Spinal cord (tissue), 10 donors: ENCODE data around the gene HIVEP1. TPM values are rescaled to one million over a fixed set of nuclear protein-coding genes. Genes with fewer than 3 reads are reported as not detected.

ENCODE experiments used
- DNase-seq, 6 donors: peaks; one replicate each; pipeline versions ENCODE4 v3.0.0 to v3.0.0-alpha.2; 2013 to 2015; ENCODE audit warnings: low spot score in 6 of 6, low read depth in 4 of 6
- H3K27ac ChIP-seq: one replicate; pipeline ENCODE4 v1.5.1; 2013; ENCODE audit warnings: low read depth, low read length, control low read depth
- H3K27me3 ChIP-seq: one replicate; pipeline ENCODE4 v1.6.1; 2013; ENCODE audit warnings: low read length; ENCODE audit not compliant: control insufficient read depth, insufficient read depth
- H3K36me3 ChIP-seq: one replicate; pipeline ENCODE4 v1.6.1; 2013; ENCODE audit warnings: low read length; ENCODE audit not compliant: control insufficient read depth, insufficient read depth
- H3K4me1 ChIP-seq: one replicate; pipeline ENCODE4 v1.6.1; 2013; ENCODE audit warnings: low read length; ENCODE audit not compliant: control insufficient read depth, insufficient read depth
- H3K4me3 ChIP-seq: one replicate; pipeline ENCODE4 v1.5.1; 2013; ENCODE audit warnings: low read depth, low read length, control low read depth
- H3K9me3 ChIP-seq: one replicate; pipeline ENCODE4 v1.6.1; 2013; ENCODE audit warnings: low read length; ENCODE audit not compliant: control insufficient read depth, insufficient read depth
- WGBS: methylation state at CpG from one replicate; pipeline ENCODE4 v1.1.5; 2013; ENCODE audit warnings: missing lambda C conversion rate; ENCODE audit not compliant: insufficient coverage; 5-methylcytosine and 5-hydroxymethylcytosine counted together
- polyA plus RNA-seq, 2 donors: library from polyadenylated mRNA; unstranded; fragments of 120-200 nt; gene quantifications; one replicate each; pipeline ENCODE4 v1.2.1, GENCODE V29; 2013; ENCODE audit not compliant: insufficient read length in 2 of 2
- total RNA-seq, 2 donors: library from RNA; depleted of rRNA in 1 of 2; stranded (reverse); fragments of 120-200 nt in 1 of 2; fragments of >200 nt in 1 of 2; gene quantifications; one replicate each; pipeline versions ENCODE4 v1.2.3 to v1.2.4, GENCODE V29; 2013 to 2014
- donor health status: healthy.

Gene HIVEP1
- total and polyA plus RNA-seq, 4 donors = 20.4 to 29.6 (median 22.5) TPM

GRCh38 chr6:12007473-12007872 is 4.6 kb upstream of the HIVEP1 start:
- H3K9me3 ChIP-seq = no peaks in the 10 kb centered on the region
- H3K27me3 ChIP-seq = no peaks in the 10 kb centered on the region
- H3K4me3 ChIP-seq = no peak overlapping the region
- WGBS = 67% methylated on average over 7 of the region's 9 CpGs
- DNase-seq = no peak
- H3K36me3 ChIP-seq = no peaks in the 10 kb centered on the region
- H3K27ac ChIP-seq = peak overlapping the region; percentile 92
- H3K4me1 ChIP-seq = peaks cover 7% of the 10 kb centered on the region

- H3K4me1 ChIP-seq = peaks cover 7% of the 10 kb centered on the region
- H3K4me3 ChIP-seq = peak overlapping the region; percentile 81
- no peak for DNase-seq
- H3K9me3 ChIP-seq = no peaks in the 10 kb centered on the region
- no peaks in the 10 kb centered on the region for H3K36me3 ChIP-seq
- no CpG with 5 or more reads among the region's 4 CpGs for WGBS
- H3K27me3 ChIP-seq = no peaks in the 10 kb centered on the region
- peak overlapping the region; percentile 92 for H3K27ac ChIP-seq
These were observed 4.2 kb upstream of the HIVEP1 start for GRCh38 chr6:12007887-12008286.

GRCh38 chr6:12008366-12009179 is 3.5 kb upstream of the HIVEP1 start:
- WGBS = under 1% methylated on average over 55 of the region's 60 CpGs
- peak in 5 of 6 donors; percentile 35 to 88 (median 59) for DNase-seq
- Histone ChIP-seq H3K4me3 (peak overlapping the region; percentile 81), H3K4me1 (peaks cover 7% of the 10 kb centered on the region), H3K9me3 (no peaks in the 10 kb centered on the region), H3K27me3 (no peaks in the 10 kb centered on the region), H3K36me3 (no peaks in the 10 kb centered on the region), H3K27ac (peak overlapping the region; percentile 92)

- Histone ChIP-seq H3K36me3 (no peaks in the 10 kb centered on the region), H3K9me3 (no peaks in the 10 kb centered on the region), H3K4me1 (peaks cover 7% of the 10 kb centered on the region), H3K27ac (peak overlapping the region; percentile 98), H3K4me3 (peak overlapping the region; percentile 54), H3K27me3 (no peaks in the 10 kb centered on the region)
- no peak for DNase-seq
- 0% methylated on average over 27 of the region's 29 CpGs for whole genome bisulfite sequencing
These were observed 2.9 kb upstream of the HIVEP1 start for GRCh38 chr6:12009180-12009685.

- Histone ChIP-seq H3K27ac (peak overlapping the region; percentile 98), H3K36me3 (no peaks in the 10 kb centered on the region), H3K4me3 (peak overlapping the region; percentile 76), H3K9me3 (no peaks in the 10 kb centered on the region), H3K27me3 (no peaks in the 10 kb centered on the region), H3K4me1 (peaks cover 7% of the 10 kb centered on the region)
- WGBS = 10% methylated on average over 2 of the region's 9 CpGs
- DNase-seq = peak in 3 of 6 donors; percentile 29 to 53 (median 32)
These were observed 2.1 kb upstream of the HIVEP1 start for GRCh38 chr6:12009876-12010634.

GRCh38 chr6:12010635-12011275 is 1.4 kb upstream of the HIVEP1 start:
- no peaks in the 10 kb centered on the region for H3K9me3 ChIP-seq
- H3K4me3 ChIP-seq = peak overlapping the region; percentile 76
- DNase-seq = peak in 4 of 6 donors; percentile 61 to 91 (median 72)
- no peaks in the 10 kb centered on the region for H3K36me3 ChIP-seq
- H3K27ac ChIP-seq = peak overlapping the region; percentile 98
- peaks cover 7% of the 10 kb centered on the region for H3K4me1 ChIP-seq
- WGBS = 0% methylated on average over 19 of the region's 22 CpGs
- no peaks in the 10 kb centered on the region for H3K27me3 ChIP-seq

- Histone ChIP-seq H3K36me3 (no peaks in the 10 kb centered on the region), H3K27me3 (no peaks in the 10 kb centered on the region), H3K27ac (no peak overlapping the region), H3K4me1 (peaks cover 7% of the 10 kb centered on the region), H3K4me3 (peak overlapping the region; percentile 76), H3K9me3 (no peaks in the 10 kb centered on the region)
- DNase-seq = peak; percentile 50 to 97 (median 82)
- WGBS = 0% methylated on average over 62 of the region's 99 CpGs
These were observed 655 bp upstream of the HIVEP1 start for GRCh38 chr6:12011276-12012037.

- peaks cover 8% of the 10 kb centered on the region for H3K36me3 ChIP-seq
- WGBS = 0% methylated on average over 29 of the region's 60 CpGs
- H3K4me3 ChIP-seq = peak overlapping the region; percentile 86
- peaks cover 7% of the 10 kb centered on the region for H3K4me1 ChIP-seq
- H3K27me3 ChIP-seq = no peaks in the 10 kb centered on the region
- H3K27ac ChIP-seq = peak overlapping the region; percentile 94
- peak; percentile 57 to 97 (median 80) for DNase-seq
- H3K9me3 ChIP-seq = no peaks in the 10 kb centered on the region
These were observed 620 bp downstream of the HIVEP1 start for GRCh38 chr6:12012558-12013306.
